ENCODE results near the gene SEH1L. TPM values are rescaled to one million over a fixed set of nuclear protein-coding genes. Genes with fewer than 3 reads are reported as not detected.

The SEH1L gene
- 23.2 and 26.2 TPM in 2 replicates for total RNA-seq

DNA sequence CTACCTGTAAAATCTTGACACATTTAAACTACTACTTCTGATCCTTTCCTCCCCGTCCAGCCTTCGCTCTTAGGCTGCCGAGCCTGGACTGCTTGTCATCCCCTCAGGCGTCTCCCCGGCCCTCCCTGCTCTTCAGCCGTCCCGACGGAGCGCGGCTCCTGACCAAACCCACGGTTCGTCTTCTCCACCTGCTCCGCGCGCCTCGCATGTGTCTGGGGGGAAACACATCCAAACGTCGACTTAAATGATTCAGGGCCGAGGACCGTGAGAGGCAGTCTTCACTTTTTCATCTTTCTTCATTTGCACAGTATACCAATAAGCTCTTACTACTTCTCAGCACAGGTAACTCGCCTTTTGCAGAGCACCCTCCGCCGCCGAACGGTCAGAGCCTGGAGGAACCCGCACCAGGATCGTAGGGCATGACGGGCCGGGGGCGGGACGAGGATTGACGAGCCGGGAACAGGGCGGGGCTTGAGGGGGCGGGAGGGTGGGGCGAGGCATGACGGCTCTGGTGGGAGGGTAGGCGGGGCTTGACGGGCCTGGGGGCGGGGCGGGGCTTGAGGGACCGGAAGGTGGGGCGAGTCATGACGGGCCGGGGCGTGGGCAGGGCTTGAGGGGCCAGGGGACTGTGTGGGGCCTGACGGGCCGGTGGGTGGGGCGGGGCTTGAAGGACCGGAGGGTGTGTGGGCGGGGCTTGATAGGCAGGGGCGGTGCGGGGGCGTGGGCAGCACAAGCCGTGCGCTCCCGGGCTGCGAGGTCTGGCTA is at the start of gene SEH1L:
Gene SEH1L (plus strand): TSS at position 727 of the 765 bp plus-strand sequence. CDS start 111 bp downstream, outside the sequence.

GRCh38 chr18:12990967-12991820 is 43.4 kb downstream of the SEH1L start, which contains the start of gene CEP192:
TSS of gene CEP192 (plus strand) at chr18:12991362. CDS start at chr18:12999425, 8,063 bp downstream.

Other genes starting within 250 kb of the SEH1L start
- 9.2 and 14.3 TPM in 2 replicates for gene CEP76, start 245.3 kb upstream of the SEH1L start, total RNA-seq
- 67.7 and 83.8 TPM in 2 replicates for gene PSMG2, start 245.0 kb upstream of the SEH1L start, total RNA-seq
- gene PTPN2, start 63.8 kb upstream of the SEH1L start, total RNA-seq: 23.2 and 26.0 TPM in 2 replicates
- gene CEP192, start 43.4 kb downstream of the SEH1L start, total RNA-seq: 13.6 and 14.5 TPM in 2 replicates